GM23338 (cell line): Measurements from ENCODE around the gene BDH1. TPM values are rescaled to one million over a fixed set of nuclear protein-coding genes. Genes with fewer than 3 reads are reported as not detected.
A peak's percentile ranks its signal among the peaks of the same experiment; 100 is the strongest.

ENCODE experiments used
- ATAC-seq: fragments of 200-7000 bp; cut with Tn5 transposase; 3 replicates; pipeline ENCODE4 v1.9.1; 2020
- DNase-seq: peaks from one replicate; pipeline ENCODE4 v3.0.0-alpha.2; 2015; ENCODE audit warnings: low spot score
- H2AFZ ChIP-seq: fragments of 200-600 bp; sonication (generic); 2 replicates; pipeline ENCODE4 v1.8.0; 2016; ENCODE audit warnings: antibody characterized with exemption, mild to moderate bottlenecking, moderate library complexity
- H3F3A ChIP-seq: fragments of 200-600 bp; sonication (generic); replicated peaks from 2 replicates; pipeline ENCODE4 v1.8.0; 2017; ENCODE audit warnings: antibody characterized with exemption, mixed run types, low read depth
- H3K27ac ChIP-seq: fragments of 200-600 bp; sonication (generic); 2 replicates; pipeline ENCODE4 v1.6.1; 2016; ENCODE audit warnings: low read depth
- H3K27me3 ChIP-seq: fragments of 200-600 bp; sonication (generic); 2 replicates; pipeline ENCODE4 v1.8.0; 2016; ENCODE audit warnings: mild to moderate bottlenecking, mixed run types, moderate library complexity; ENCODE audit not compliant: insufficient read depth
- H3K36me3 ChIP-seq: fragments of 200-600 bp; sonication (generic); 2 replicates; pipeline ENCODE4 v1.8.0; 2016; ENCODE audit warnings: mild to moderate bottlenecking; ENCODE audit not compliant: insufficient read depth
- H3K4me1 ChIP-seq: fragments of 200-600 bp; sonication (generic); 2 replicates; pipeline ENCODE4 v1.8.0; 2016; ENCODE audit warnings: mild to moderate bottlenecking, moderate library complexity; ENCODE audit not compliant: insufficient read depth
- H3K4me2 ChIP-seq: fragments of 200-600 bp; sonication (generic); 2 replicates; pipeline ENCODE4 v1.7.1; 2017; ENCODE audit warnings: mixed run types
- H3K4me3 ChIP-seq: fragments of 200-600 bp; sonication (generic); 2 replicates; pipeline ENCODE4 v1.6.1; 2016; ENCODE audit warnings: mixed run types
- H3K79me2 ChIP-seq: fragments of 200-600 bp; sonication (generic); replicated peaks from 2 replicates; pipeline ENCODE4 v1.8.0; 2017; ENCODE audit warnings: mild to moderate bottlenecking; ENCODE audit not compliant: insufficient read depth
- H3K9me2 ChIP-seq: fragments of 200-600 bp; sonication (generic); 2 replicates; pipeline ENCODE4 v1.8.0; 2017; ENCODE audit not compliant: insufficient read depth
- H4K20me1 ChIP-seq: fragments of 200-600 bp; sonication (generic); replicated peaks from 2 replicates; pipeline ENCODE4 v1.8.0; 2017; ENCODE audit warnings: mild to moderate bottlenecking; ENCODE audit not compliant: insufficient read depth
- H3K27ac Mint-ChIP-seq: 2 replicates; pipeline ENCODE4 v1.8.0; 2020; ENCODE audit warnings: inconsistent platforms, mild to moderate bottlenecking, moderate library complexity, mixed read lengths
- H3K27me3 Mint-ChIP-seq: 3 replicates; pipeline ENCODE4 v1.8.0; 2022; ENCODE audit warnings: low read depth, mild to moderate bottlenecking, moderate library complexity, mixed read lengths, inconsistent platforms; ENCODE audit not compliant: insufficient read depth, poor library complexity
- H3K36me3 Mint-ChIP-seq: 3 replicates; pipeline ENCODE4 v1.8.0; 2021; ENCODE audit warnings: low read depth, mild to moderate bottlenecking, inconsistent platforms, moderate library complexity, mixed read lengths
- H3K4me1 Mint-ChIP-seq: 3 replicates; pipeline ENCODE4 v1.8.0; 2020; ENCODE audit warnings: mild to moderate bottlenecking, inconsistent platforms, mixed read lengths
- H3K4me3 Mint-ChIP-seq: 3 replicates; pipeline ENCODE4 v1.8.0; 2021; ENCODE audit warnings: moderate library complexity, mild to moderate bottlenecking, inconsistent platforms, mixed read lengths
- H3K9me3 Mint-ChIP-seq: 3 replicates; pipeline ENCODE4 v1.8.0; 2020; ENCODE audit warnings: moderate library complexity, mild to moderate bottlenecking, inconsistent platforms, mixed read lengths
- CREB1 ChIP-seq: fragments of 250-450 bp; sonication (Bioruptor Pico); IDR thresholded peaks from 2 replicates; pipeline ENCODE4 v1.5.0; 2020; ENCODE audit warnings: low read depth, mild to moderate bottlenecking, moderate library complexity
- CTCF ChIP-seq, 2 experiments: fragments of 200-600 bp in 1 of 2; sonication (generic) in 1 of 2; conservative IDR thresholded peaks; 2 replicates each; pipeline versions ENCODE4 v1.5.1 to v1.6.1; 2016 to 2017; ENCODE audit warnings: antibody characterized with exemption in 2 of 2, low read depth in 2 of 2, mild to moderate bottlenecking in 2 of 2, moderate library complexity in 1 of 2
- EZH2 ChIP-seq: fragments of 200-600 bp; sonication (generic); IDR thresholded peaks from one replicate; pipeline ENCODE4 v1.8.0; 2017; ENCODE audit warnings: antibody characterized with exemption, mild to moderate bottlenecking, low read depth; ENCODE audit not compliant: unreplicated experiment
- EZH2phosphoT487 ChIP-seq: fragments of 200-600 bp; sonication (generic); IDR thresholded peaks from one replicate; pipeline ENCODE4 v1.8.1; 2018; ENCODE audit warnings: antibody characterized with exemption; ENCODE audit not compliant: unreplicated experiment
- NANOG ChIP-seq: IDR thresholded peaks from 2 replicates; pipeline ENCODE4 v1.6.1; 2016; ENCODE audit warnings: antibody characterized with exemption, borderline replicate concordance
- POLR2AphosphoS5 ChIP-seq: IDR thresholded peaks from 2 replicates; pipeline ENCODE4 v1.6.1; 2016; ENCODE audit warnings: antibody characterized with exemption, low read depth
- STAT1 ChIP-seq: IDR thresholded peaks from one replicate; pipeline ENCODE4 v1.6.1; 2016; ENCODE audit warnings: antibody characterized with exemption; ENCODE audit not compliant: unreplicated experiment
- ZNF331 ChIP-seq: fragments of 250-450 bp; sonication (Bioruptor Pico); IDR thresholded peaks from 2 replicates; pipeline ENCODE4 v1.5.0; 2020; ENCODE audit warnings: low read depth, mild to moderate bottlenecking, moderate library complexity
- polyA plus RNA-seq: library from polyadenylated mRNA; unstranded; fragments of >200 nt; fragmentation: Nextera tagmentation; extraction: Ambion mirVana; gene quantifications from 2 replicates; pipeline ENCODE4 v1.2.1, GENCODE V29; 2016
- total RNA-seq: library from RNA; depleted of rRNA; stranded (reverse); fragments of >200 nt; shearing (Covaris generic); gene quantifications from 2 replicates; pipeline ENCODE4 v1.2.3, GENCODE V29; 2014
- TF ChIP-seq, protein P1 (sequence below): fragments of 250-450 bp; sonication (Bioruptor Pico); IDR thresholded peaks from 2 replicates; pipeline ENCODE4 v1.5.0; 2020; ENCODE audit warnings: mild to moderate bottlenecking, moderate library complexity

Gene BDH1
- total and polyA plus RNA-seq, 2 experiments from 2014 or later = 18.1 to 19.3 TPM

DNA sequence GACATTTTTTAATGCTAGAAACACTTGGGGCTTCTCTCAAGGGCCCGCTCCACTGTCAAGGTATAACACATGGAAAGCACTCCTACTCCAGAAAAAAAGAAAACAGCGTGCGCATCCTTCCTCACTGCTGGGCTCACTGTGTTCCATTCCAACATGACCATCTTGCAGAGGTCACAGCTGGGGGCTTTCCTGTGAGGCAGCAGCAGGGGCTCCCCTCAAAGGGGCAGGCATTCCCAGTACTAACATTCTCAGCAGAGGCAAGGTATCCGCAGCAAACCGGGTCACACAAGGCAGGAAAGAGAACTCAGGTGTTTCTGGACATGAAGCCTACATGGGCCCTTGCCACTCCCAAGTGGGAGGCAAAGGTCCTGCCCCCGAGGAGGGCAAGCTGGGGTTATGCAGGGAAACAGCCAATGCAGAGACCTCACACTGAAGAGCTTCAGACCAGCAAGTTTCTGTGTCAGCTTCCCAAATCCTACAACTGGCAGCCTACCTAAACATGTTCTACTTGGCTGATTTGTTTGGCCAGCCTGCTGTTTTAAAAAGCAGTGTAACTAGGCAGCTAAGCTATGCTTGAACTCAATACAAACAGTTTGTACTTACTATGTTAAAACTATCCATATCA, 6.4 kb downstream of the BDH1 start:
- ATAC-seq = no peak

More for the DNA sequence above, 6.4 kb downstream of the BDH1 start:
- TF ChIP-seq CREB1 (CRISPR knock-in tag) (no peak), EZH2 (no peak), STAT1 (no peak), EZH2phosphoT487 (no peak), POLR2AphosphoS5 (no peak), NANOG (no peak), ZNF331 (CRISPR knock-in tag) (no peak), CTCF (conservative IDR thresholded peaks at IDR 0.05; ENCODE audit: low read depth in 2 of 2) (no peak)
- TF ChIP-seq, protein P1, sequence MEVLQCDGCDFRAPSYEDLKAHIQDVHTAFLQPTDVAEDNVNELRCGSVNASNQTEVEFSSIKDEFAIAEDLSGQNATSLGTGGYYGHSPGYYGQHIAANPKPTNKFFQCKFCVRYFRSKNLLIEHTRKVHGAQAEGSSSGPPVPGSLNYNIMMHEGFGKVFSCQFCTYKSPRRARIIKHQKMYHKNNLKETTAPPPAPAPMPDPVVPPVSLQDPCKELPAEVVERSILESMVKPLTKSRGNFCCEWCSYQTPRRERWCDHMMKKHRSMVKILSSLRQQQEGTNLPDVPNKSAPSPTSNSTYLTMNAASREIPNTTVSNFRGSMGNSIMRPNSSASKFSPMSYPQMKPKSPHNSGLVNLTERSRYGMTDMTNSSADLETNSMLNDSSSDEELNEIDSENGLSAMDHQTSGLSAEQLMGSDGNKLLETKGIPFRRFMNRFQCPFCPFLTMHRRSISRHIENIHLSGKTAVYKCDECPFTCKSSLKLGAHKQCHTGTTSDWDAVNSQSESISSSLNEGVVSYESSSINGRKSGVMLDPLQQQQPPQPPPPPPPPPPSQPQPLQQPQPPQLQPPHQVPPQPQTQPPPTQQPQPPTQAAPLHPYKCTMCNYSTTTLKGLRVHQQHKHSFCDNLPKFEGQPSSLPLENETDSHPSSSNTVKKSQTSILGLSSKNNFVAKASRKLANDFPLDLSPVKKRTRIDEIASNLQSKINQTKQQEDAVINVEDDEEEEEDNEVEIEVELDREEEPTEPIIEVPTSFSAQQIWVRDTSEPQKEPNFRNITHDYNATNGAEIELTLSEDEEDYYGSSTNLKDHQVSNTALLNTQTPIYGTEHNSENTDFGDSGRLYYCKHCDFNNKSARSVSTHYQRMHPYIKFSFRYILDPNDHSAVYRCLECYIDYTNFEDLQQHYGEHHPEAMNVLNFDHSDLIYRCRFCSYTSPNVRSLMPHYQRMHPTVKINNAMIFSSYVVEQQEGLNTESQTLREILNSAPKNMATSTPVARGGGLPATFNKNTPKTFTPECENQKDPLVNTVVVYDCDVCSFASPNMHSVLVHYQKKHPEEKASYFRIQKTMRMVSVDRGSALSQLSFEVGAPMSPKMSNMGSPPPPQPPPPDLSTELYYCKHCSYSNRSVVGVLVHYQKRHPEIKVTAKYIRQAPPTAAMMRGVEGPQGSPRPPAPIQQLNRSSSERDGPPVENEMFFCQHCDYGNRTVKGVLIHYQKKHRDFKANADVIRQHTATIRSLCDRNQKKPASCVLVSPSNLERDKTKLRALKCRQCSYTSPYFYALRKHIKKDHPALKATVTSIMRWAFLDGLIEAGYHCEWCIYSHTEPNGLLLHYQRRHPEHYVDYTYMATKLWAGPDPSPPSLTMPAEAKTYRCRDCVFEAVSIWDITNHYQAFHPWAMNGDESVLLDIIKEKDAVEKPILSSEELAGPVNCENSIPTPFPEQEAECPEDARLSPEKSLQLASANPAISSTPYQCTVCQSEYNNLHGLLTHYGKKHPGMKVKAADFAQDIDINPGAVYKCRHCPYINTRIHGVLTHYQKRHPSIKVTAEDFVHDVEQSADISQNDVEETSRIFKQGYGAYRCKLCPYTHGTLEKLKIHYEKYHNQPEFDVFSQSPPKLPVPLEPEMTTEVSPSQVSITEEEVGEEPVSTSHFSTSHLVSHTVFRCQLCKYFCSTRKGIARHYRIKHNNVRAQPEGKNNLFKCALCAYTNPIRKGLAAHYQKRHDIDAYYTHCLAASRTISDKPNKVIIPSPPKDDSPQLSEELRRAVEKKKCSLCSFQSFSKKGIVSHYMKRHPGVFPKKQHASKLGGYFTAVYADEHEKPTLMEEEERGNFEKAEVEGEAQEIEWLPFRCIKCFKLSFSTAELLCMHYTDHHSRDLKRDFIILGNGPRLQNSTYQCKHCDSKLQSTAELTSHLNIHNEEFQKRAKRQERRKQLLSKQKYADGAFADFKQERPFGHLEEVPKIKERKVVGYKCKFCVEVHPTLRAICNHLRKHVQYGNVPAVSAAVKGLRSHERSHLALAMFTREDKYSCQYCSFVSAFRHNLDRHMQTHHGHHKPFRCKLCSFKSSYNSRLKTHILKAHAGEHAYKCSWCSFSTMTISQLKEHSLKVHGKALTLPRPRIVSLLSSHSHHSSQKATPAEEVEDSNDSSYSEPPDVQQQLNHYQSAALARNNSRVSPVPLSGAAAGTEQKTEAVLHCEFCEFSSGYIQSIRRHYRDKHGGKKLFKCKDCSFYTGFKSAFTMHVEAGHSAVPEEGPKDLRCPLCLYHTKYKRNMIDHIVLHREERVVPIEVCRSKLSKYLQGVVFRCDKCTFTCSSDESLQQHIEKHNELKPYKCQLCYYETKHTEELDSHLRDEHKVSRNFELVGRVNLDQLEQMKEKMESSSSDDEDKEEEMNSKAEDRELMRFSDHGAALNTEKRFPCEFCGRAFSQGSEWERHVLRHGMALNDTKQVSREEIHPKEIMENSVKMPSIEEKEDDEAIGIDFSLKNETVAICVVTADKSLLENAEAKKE = no peak
- Histone ChIP-seq H4K20me1 (no peaks in the 10 kb centered on the region), H2AFZ (no peak overlapping the region), H3K27me3 (no peaks in the 10 kb centered on the region), H3K4me2 (peak overlapping the region; percentile 47; the same call in 1 of the 2 replicates), H3K4me3 (no peak overlapping the region), H3K4me1 (peaks cover 42% of the 10 kb centered on the region), H3K36me3 (no peaks in the 10 kb centered on the region; the same call in 1 of the 2 replicates), H3K27ac (no peak overlapping the region; the same call in 1 of the 2 replicates), H3K79me2 (peaks cover 18% of the 10 kb centered on the region), H3F3A (no peaks in the 10 kb centered on the region; the same call in 1 of the 2 replicates), H3K9me2 (no peaks in the 10 kb centered on the region)
- Mint-ChIP-seq H3K36me3 (peaks cover 11% of the 10 kb centered on the region; the same call in 2 of the 3 replicates), H3K9me3 (no peaks in the 10 kb centered on the region), H3K27ac (peak overlapping the region; percentile 75), H3K4me3 (no peak overlapping the region; the same call in 2 of the 3 replicates), H3K27me3 (peaks cover 17% of the 10 kb centered on the region), H3K4me1 (peaks cover 51% of the 10 kb centered on the region)
- DNase-seq = peak; percentile 35
